M059J (cell line): Measurements from ENCODE around the gene COG1. TPM values are rescaled to one million over a fixed set of nuclear protein-coding genes. Genes with fewer than 3 reads are reported as not detected.

Source experiments
- total RNA-seq: library from RNA; depleted of rRNA; stranded (reverse); fragments of >200 nt; shearing (Covaris generic); gene quantifications from 2 replicates; pipeline ENCODE4 v1.2.3, GENCODE V29; 2014; rRNA removed

Gene COG1
- total RNA-seq, 1 experiment from 2014 or later: 22.4 TPM

Other genes with a start within 250 kb of the COG1 start
- 8.8 and 22.2 TPM in 2 replicates for gene SLC39A11, start 100.4 kb upstream of the COG1 start, total RNA-seq
- 0.25 and 0.42 TPM in 2 replicates for gene SSTR2, start 28.0 kb upstream of the COG1 start, total RNA-seq
- not detected in 2 replicates for gene CPSF4L, start 68.8 kb downstream of the COG1 start, total RNA-seq
- gene CDC42EP4, start 118.9 kb downstream of the COG1 start, total RNA-seq: 12.7 and 16.6 TPM in 2 replicates